H1 (cell line): Measurements from ENCODE around the gene ASCC3. TPM values are rescaled to one million over a fixed set of nuclear protein-coding genes. Genes with fewer than 3 reads are reported as not detected.
A peak's percentile ranks its signal among the peaks of the same experiment; 100 is the strongest.

Experiments
- POLR2A ChIP-seq, 2 experiments: IDR thresholded peaks; 1 replicate in 1 of 2; 2 replicates in 1 of 2; pipeline ENCODE4 v1.6.1; 2011; ENCODE audit warnings: low read depth in 2 of 2, low read length in 2 of 2, mild to moderate bottlenecking in 2 of 2; ENCODE audit errors: control extremely low read depth in 1 of 2
- SIX5 ChIP-seq: IDR thresholded peaks from 2 replicates; pipeline ENCODE4 v1.6.1; 2011; ENCODE audit warnings: mild to moderate bottlenecking, low read depth, low read length
- SP1 ChIP-seq: IDR thresholded peaks from 2 replicates; pipeline ENCODE4 v1.6.1; 2011; ENCODE audit warnings: low read depth, low read length
- SUZ12 ChIP-seq: fragments of 200-600 bp; sonication (generic); IDR thresholded peaks from 2 replicates; pipeline ENCODE4 v1.6.1; 2012; ENCODE audit warnings: mild to moderate bottlenecking, inconsistent platforms, low read length, moderate library complexity, mixed read lengths
- polyA plus RNA-seq, 7 experiments: library from polyadenylated mRNA; depleted of rRNA in 3 of 7; stranded (reverse) in 5 of 7; unstranded in 2 of 7; fragments of >200 nt in 5 of 7; fragments of 200-250 nt in 2 of 7; gene quantifications; 1 replicate in 5 of 7; 2 replicates in 1 of 7; 4 replicates in 1 of 7; pipeline versions ENCODE4 v1.2.1 to v1.2.3, GENCODE V29; 2011 to 2013; ENCODE audit warnings: missing spikeins in 2 of 7, mixed read lengths in 2 of 7
- total RNA-seq: library from RNA; stranded (reverse); fragmentation: NEBNext Ultra II Directional; extraction: Animal tissue kit (Norgen Biotek cat#: 25700); gene quantifications from 2 replicates; pipeline ENCODE4 v1.2.1, GENCODE V29; 2021

Gene ASCC3
- total and polyA plus RNA-seq, 2 of the 8 experiments (the other 6 are each of a cell fraction or from before 2014, with no cell fraction given), result 37.5 to 77.8 TPM

DNA sequence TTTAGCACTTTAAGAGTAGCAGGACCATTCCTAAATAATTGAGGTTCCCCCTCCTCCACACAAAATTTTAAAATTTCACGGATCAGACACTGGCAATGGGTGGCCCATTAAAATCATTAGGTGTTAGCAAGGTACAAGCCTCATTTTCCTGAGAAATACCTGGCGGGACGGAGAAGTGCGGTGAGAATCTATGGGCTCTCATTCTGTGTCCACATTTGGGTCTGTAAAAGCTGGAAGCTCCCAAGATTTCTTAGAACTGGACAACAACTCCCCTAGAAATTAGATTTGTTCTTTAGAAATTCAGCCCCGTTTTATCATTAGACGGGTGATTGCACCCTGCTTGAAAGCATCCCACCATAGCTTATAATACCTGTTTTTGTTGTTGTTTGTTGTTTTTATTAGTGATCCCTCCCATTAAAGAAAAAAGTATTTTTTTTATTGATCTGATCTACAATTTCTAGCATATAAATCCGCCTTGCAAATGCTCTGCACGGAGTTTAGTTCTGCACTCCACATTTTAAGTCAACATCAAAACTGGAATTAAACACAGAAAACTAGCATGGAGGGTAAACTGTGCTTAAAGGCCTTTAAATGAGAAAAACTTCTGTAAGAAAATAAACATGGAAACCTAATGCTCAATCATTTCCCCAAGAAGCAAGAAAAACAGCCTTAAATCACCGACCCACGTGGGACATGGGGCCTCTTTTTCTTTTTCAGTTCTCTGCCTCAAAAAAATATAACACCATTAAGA lies 422.1 kb downstream of the ASCC3 start (continued):
- TF ChIP-seq SUZ12, result peak; percentile 9; the same call in 1 of the 2 replicates
- 0 out of 2 replicates have a peak, but pooled peaks have one; percentile 6 for TF ChIP-seq SP1
- TF ChIP-seq SIX5, result no peak
- TF ChIP-seq POLR2A (IDR thresholded peaks at IDR 0.05; ENCODE audit: control extremely low read depth in 1 of 2, low read depth in 2 of 2, low read length in 2 of 2), result no peak
